Measurements from ENCODE around the gene FLG2. TPM values are rescaled to one million over a fixed set of nuclear protein-coding genes. Genes with fewer than 3 reads are reported as not detected.
"Not testable (repeated sequence)": the region's sequence is repeated elsewhere in the genome, so short reads cannot be mapped to it uniquely, and the experiment has no call there.

Gene FLG2
- polyA plus RNA-seq, 3 donors: 0.03 to 0.15 (median 0.09) TPM

GRCh38 chr1:152328801-152329391 lies 30.9 kb downstream of the FLG2 start:
- peak in 4 of 11 donors; percentile 8 to 14 (median 12) for DNase-seq (ENCODE audit: extremely low read depth in 1 of 11, low read depth in 9 of 11, low spot score in 4 of 11)

GRCh38 chr1:152325111-152325510 lies 34.7 kb downstream of the FLG2 start, which contains the start of gene FLG:
FLG (minus strand) TSS chr1:152325239; CDS start chr1:152315456, 9,783 bp downstream.
- no peak for DNase-seq (ENCODE audit: extremely low read depth in 1 of 11, low read depth in 9 of 11, low spot score in 4 of 11)

DNA sequence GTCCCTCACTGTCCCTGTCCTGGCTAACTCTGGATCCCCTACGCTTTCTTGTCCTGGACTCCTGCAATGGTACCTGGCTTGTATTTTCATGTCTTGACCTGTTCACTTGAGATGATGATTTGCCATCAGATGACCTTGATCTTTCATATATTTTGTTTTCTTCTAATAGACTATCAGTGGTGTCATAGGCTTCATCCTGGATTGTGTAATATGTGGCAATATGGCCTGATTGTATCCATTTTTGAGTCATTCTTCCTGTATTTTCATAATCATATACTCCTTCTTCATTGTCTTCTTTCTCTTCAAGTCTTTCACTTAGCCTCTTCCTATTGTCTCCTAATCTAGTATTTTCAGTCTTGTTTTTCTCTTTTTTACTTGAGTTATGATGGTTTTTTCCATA lies 45.8 kb downstream of the FLG2 start:
- DNase-seq (ENCODE audit: extremely low read depth in 1 of 11, low read depth in 9 of 11, low spot score in 4 of 11): no peak

DNA sequence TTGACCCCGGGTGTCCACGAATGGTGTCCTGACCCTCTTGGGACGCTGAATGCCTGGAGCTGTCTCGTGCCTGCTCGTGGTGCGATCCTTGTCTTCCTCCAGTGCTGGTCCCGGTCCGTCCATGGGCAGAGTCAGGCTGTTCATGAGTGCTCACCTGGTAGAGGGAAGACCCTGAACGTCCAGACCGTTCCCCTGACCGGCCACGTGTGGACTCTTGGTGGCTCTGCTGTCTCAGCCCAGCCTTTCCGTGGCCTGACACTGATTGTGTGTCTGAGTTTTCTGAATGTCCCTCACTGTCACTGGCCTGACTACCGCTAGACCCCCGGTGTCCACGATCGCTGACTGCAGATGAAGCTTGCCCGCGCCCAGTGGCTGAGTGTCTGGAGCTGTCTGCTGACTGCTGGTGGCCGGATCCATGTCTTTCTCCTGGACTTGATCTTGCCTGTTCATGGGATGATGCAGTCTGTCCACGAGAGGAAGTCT lies 46.4 kb downstream of the FLG2 start:
- DNase-seq (ENCODE audit: extremely low read depth in 1 of 11, low read depth in 9 of 11, low spot score in 4 of 11): no peak

- DNase-seq (ENCODE audit: extremely low read depth in 1 of 11, low read depth in 9 of 11, low spot score in 4 of 11): not testable (repeated sequence)
These were observed 47.6 kb downstream of the FLG2 start for GRCh38 chr1:152312169-152312568.

- DNase-seq (ENCODE audit: extremely low read depth in 1 of 11, low read depth in 9 of 11, low spot score in 4 of 11): no peak
These were observed 49.9 kb downstream of the FLG2 start for GRCh38 chr1:152309955-152310354.

DNA sequence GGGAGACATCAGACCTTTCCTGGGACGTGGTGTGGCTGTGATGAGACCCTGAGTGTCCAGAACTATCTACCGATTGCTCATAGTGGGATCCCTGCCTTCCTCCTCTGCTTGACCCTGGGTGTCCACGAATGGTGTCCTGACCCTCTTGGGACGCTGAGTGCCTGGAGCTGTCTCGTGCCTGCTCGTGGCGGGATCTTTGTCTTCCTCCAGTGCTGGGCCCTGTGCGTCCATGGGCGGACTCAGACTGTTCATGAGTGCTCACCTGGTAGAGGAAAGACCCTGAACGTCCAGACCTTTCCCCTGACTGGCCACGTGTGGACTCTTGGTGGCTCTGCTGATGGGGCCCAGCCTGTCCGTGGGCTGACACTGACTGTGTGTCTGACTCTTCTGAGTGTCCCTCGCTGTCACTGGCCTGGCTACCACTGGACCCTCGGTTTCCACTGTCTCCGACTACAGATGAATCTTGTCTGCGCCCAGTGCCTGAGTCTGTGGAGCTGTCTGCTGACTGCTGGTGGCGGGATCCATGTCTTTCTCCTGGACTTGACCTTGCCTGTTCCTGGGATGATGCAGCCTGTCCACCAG lies 50.4 kb downstream of the FLG2 start:
- not testable (repeated sequence) for DNase-seq (ENCODE audit: extremely low read depth in 1 of 11, low read depth in 9 of 11, low spot score in 4 of 11)

DNA sequence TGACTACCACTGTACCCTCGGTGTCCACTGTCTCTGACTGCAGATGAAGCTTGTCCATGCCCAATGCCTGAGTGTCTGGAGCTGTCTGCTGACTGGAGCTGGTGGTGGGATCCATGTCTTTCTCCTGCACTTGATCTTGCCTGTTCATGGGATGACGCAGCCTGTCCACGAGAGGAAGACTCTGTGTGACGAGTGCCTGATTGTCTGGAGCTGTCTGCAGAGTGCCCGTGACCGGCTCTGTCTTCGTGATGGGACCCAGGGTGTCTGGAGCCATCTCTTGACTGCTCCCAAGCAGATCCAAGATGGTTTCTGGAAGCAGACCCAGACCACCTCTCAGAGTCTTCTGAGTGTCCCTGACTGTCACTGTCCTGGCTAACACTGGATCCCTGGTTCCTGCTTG lies 51.0 kb downstream of the FLG2 start:
- not testable (repeated sequence) for DNase-seq (ENCODE audit: extremely low read depth in 1 of 11, low read depth in 9 of 11, low spot score in 4 of 11)

DNA sequence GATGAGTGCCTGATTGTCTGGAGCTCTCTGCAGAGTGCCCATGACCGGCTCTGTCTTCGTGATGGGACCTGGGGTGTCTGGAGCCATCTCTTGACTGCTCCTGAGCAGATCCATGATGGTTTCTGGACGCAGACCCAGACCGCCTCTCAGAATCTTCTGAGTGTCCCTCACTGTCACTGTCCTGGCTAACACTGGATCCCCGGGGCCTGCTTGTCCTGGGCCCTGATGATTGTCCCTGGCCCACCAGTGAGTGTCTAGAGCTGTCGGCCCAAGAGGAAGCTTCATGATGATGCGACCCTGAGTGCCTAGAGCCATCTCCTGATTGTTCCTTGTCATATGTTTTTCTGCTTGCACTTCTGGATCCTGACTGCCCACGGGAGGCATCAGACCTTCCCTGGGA lies 51.8 kb downstream of the FLG2 start:
- DNase-seq (ENCODE audit: extremely low read depth in 1 of 11, low read depth in 9 of 11, low spot score in 4 of 11): not testable (repeated sequence)

DNA sequence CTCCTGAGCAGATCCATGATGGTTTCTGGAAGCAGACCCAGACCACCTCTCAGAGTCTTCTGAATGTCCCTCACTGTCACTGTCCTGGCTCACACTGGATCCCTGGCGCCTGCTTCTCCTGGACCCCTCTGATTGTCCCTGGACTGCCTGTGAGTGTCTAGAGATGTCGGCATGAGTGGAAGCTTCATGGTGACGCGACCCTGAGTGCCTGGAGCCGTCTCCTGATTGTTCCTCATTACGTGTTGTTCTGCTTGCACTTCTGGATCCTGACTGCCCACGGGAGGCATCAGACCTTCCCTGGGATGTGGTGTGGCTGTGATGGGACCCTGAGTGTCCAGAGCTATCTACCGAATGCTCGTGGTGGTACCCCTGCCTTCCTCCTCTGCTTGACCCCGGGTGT lies 53.7 kb downstream of the FLG2 start:
- DNase-seq (ENCODE audit: extremely low read depth in 1 of 11, low read depth in 9 of 11, low spot score in 4 of 11): not testable (repeated sequence)

DNA sequence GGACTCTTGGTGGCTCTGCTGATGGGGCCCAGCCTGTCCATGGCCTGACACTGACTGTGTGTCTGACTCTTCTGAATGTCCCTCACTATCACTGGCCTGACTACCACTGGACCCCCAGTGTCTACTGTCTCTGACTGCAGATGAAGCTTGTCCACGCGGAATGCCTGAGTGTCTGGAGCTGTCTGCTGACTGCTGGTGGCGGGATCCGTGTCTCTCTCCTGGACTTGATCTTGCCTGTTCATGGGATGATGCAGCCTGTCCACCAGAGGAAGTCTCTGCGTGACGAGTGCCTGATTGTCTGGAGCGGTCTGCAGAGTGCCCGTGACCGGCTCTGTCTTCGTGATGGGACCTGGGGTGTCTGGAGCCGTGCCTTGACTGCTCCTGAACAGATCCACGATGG lies 55.0 kb downstream of the FLG2 start:
- not testable (repeated sequence) for DNase-seq (ENCODE audit: extremely low read depth in 1 of 11, low read depth in 9 of 11, low spot score in 4 of 11)

- not testable (repeated sequence) for DNase-seq (ENCODE audit: extremely low read depth in 1 of 11, low read depth in 9 of 11, low spot score in 4 of 11)
These were observed 56.5 kb downstream of the FLG2 start for GRCh38 chr1:152303139-152303872.

Other genes with a start within 250 kb of the FLG2 start
- under 1 TPM in 2 of 3 donors, not detected in 1; 0.04 to 0.09 TPM for gene TCHH, start 244.6 kb downstream of the FLG2 start, polyA plus RNA-seq (ENCODE audit: insufficient read length in 3 of 3)
- gene RPTN, start 200.8 kb downstream of the FLG2 start, polyA plus RNA-seq (ENCODE audit: insufficient read length in 3 of 3): not detected
- gene HRNR, start 135.8 kb downstream of the FLG2 start, polyA plus RNA-seq (ENCODE audit: insufficient read length in 3 of 3): 1 to 10 TPM in 2 of 3 donors, under 1 TPM in 1; 0.57 to 2.3 (median 1.5) TPM
- 1 to 10 TPM in 2 of 3 donors, under 1 TPM in 1; 0.81 to 1.9 (median 1.3) TPM for gene FLG, start 34.8 kb downstream of the FLG2 start, polyA plus RNA-seq (ENCODE audit: insufficient read length in 3 of 3)
- not detected for gene CRNN, start 54.3 kb upstream of the FLG2 start, polyA plus RNA-seq (ENCODE audit: insufficient read length in 3 of 3)
- gene LCE5A, start 150.8 kb upstream of the FLG2 start, polyA plus RNA-seq (ENCODE audit: insufficient read length in 3 of 3): not detected
- gene CRCT1, start 154.5 kb upstream of the FLG2 start, polyA plus RNA-seq (ENCODE audit: insufficient read length in 3 of 3): not detected
- gene LCE3E, start 206.8 kb upstream of the FLG2 start, polyA plus RNA-seq (ENCODE audit: insufficient read length in 3 of 3): not detected
- gene LCE3D, start 220.5 kb upstream of the FLG2 start, polyA plus RNA-seq (ENCODE audit: insufficient read length in 3 of 3): not detected
- not detected for gene LCE3C, start 240.2 kb upstream of the FLG2 start, polyA plus RNA-seq (ENCODE audit: insufficient read length in 3 of 3)

Measured in renal cortex interstitium (tissue), 11 donors.